Right ventricle myocardium superior (tissue), 1 donor: ENCODE data around the gene ATXN10. TPM values are rescaled to one million over a fixed set of nuclear protein-coding genes. Genes with fewer than 3 reads are reported as not detected.
"Not testable (repeated sequence)": the region's sequence is repeated elsewhere in the genome, so short reads cannot be mapped to it uniquely, and the experiment has no call there.

Experiments
- ATAC-seq: fragments of 200-7000 bp; cut with Tn5 transposase; one replicate; pipeline ENCODE4 v1.9.1; 2020; ENCODE audit warnings: mild to moderate bottlenecking; ENCODE audit not compliant: poor library complexity
- DNase-seq: peaks from one replicate; pipeline ENCODE4 v3.0.0-alpha.2; 2020
- intact Hi-C: fragments of 100-400 bp; cut with DNase I; formaldehyde crosslinking; loops from one replicate; pipeline ENCODE4 v1.11.2; 2022
- total RNA-seq: library from RNA; stranded (reverse); fragmentation: NEBNext Ultra II Directional; extraction: Animal tissue kit (Norgen Biotek cat#: 25700); gene quantifications from one replicate; pipeline ENCODE4 v1.2.1, GENCODE V29; 2021
- donor health status: DM: no; HTN: yes; CAD: no; lungs with severe emphysema.

The ATXN10 gene
- total RNA-seq, 1 donor from 2014 or later, result 119 TPM

GRCh38 chr22:45640291-45640940, 31.2 kb upstream of the ATXN10 start:
- intact Hi-C loops, result no loop called here
- DNase-seq (no peak), ATAC-seq (peak; percentile 83)

- ATAC-seq (no peak), DNase-seq (no peak)
- intact Hi-C loops, result no loop called here
These were observed 30.6 kb upstream of the ATXN10 start for GRCh38 chr22:45640941-45641621.

- ATAC-seq (no peak), DNase-seq (no peak)
- intact Hi-C loops, result no loop called here
These were observed 28.6 kb upstream of the ATXN10 start for GRCh38 chr22:45642986-45643385.

GRCh38 chr22:45644714-45645113, 26.9 kb upstream of the ATXN10 start:
- ATAC-seq (no peak), DNase-seq (no peak)
- intact Hi-C loops, result loop anchor here (5.0 kb wide), 1 partner anchor 218 kb away; no protein-coding TSS in a partner anchor

GRCh38 chr22:45645150-45645525, 26.5 kb upstream of the ATXN10 start:
- ATAC-seq (no peak), DNase-seq (no peak)
- intact Hi-C loops, result loop anchor here (5.0 kb wide), 1 partner anchor 217 kb away; no protein-coding TSS in a partner anchor

GRCh38 chr22:45645526-45646414, 25.9 kb upstream of the ATXN10 start:
- intact Hi-C loops, result loop anchor here (5.0 kb wide), 1 partner anchor 217 kb away; no protein-coding TSS in a partner anchor
- DNase-seq (peak; percentile 84), ATAC-seq (peak; percentile 94)

GRCh38 chr22:45647532-45648225, 24.0 kb upstream of the ATXN10 start:
- DNase-seq (no peak), ATAC-seq (no peak)
- intact Hi-C loops, result loop anchor here (5.0 kb wide), 1 partner anchor 215 kb away; no protein-coding TSS in a partner anchor

- DNase-seq (no peak), ATAC-seq (no peak)
- intact Hi-C loops, result loop anchor here (5.0 kb wide), 1 partner anchor 214 kb away; no protein-coding TSS in a partner anchor
These were observed 23.1 kb upstream of the ATXN10 start for GRCh38 chr22:45648301-45649117.

- ATAC-seq (no peak), DNase-seq (no peak)
- intact Hi-C loops, result loop anchor here (5.0 kb wide), 1 partner anchor 212 kb away; no protein-coding TSS in a partner anchor
These were observed 21.8 kb upstream of the ATXN10 start for GRCh38 chr22:45649809-45650208.

- ATAC-seq, result no peak
- intact Hi-C loops, result no loop called here
- DNase-seq, result no peak
These were observed 20.9 kb upstream of the ATXN10 start for GRCh38 chr22:45650721-45651120.

GRCh38 chr22:45651931-45652528, 19.6 kb upstream of the ATXN10 start:
- intact Hi-C loops, result no loop called here
- DNase-seq (no peak), ATAC-seq (no peak)

- DNase-seq, result no peak
- ATAC-seq, result no peak
- intact Hi-C loops, result no loop called here
These were observed 15.1 kb upstream of the ATXN10 start for GRCh38 chr22:45656577-45656976.

- DNase-seq (no peak), ATAC-seq (no peak)
- intact Hi-C loops, result no loop called here
These were observed 13.9 kb upstream of the ATXN10 start for GRCh38 chr22:45657701-45658100.

GRCh38 chr22:45664136-45664646, 7.4 kb upstream of the ATXN10 start:
- DNase-seq (no peak), ATAC-seq (no peak)
- intact Hi-C loops, result no loop called here

GRCh38 chr22:45667486-45667885, 4.1 kb upstream of the ATXN10 start:
- intact Hi-C loops, result no loop called here
- no peak for DNase-seq
- no peak for ATAC-seq

GRCh38 chr22:45670363-45670762, 1.3 kb upstream of the ATXN10 start:
- intact Hi-C loops, ATAC-seq, DNase-seq: not testable (repeated sequence)
